Amygdala (tissue), 56 donors: ENCODE measurements around the gene DNAJC4.

Experiments
- DNase-seq, 56 donors: peaks; one replicate each; lab custom pipeline; 2025; lab: John Stamatoyannopoulos, UW

Gene DNAJC4

GRCh38 chr11:64268025-64268892, 37.9 kb downstream of the DNAJC4 start:
- DNase-seq = peak in 5 of 56 donors; percentile 21 to 44 (median 40)

GRCh38 chr11:64268893-64269539, 38.7 kb downstream of the DNAJC4 start:
- DNase-seq = peak in 11 of 56 donors; percentile 53 to 85 (median 71)

GRCh38 chr11:64269540-64270220, 39.3 kb downstream of the DNAJC4 start:
- peak; percentile 75 to 100 (median 98) for DNase-seq

- no peak for DNase-seq
Measured at GRCh38 chr11:64275031-64275800, 44.9 kb downstream of the DNAJC4 start.

- no peak for DNase-seq
Measured at GRCh38 chr11:64275841-64276240, 45.5 kb downstream of the DNAJC4 start.

- DNase-seq = no peak
Measured at GRCh38 chr11:64276653-64277431, 46.5 kb downstream of the DNAJC4 start.

- DNase-seq = no peak
Measured at GRCh38 chr11:64278576-64279190, 48.3 kb downstream of the DNAJC4 start.

GRCh38 chr11:64281957-64282770, 51.8 kb downstream of the DNAJC4 start:
- no peak for DNase-seq

- DNase-seq = no peak
Measured at GRCh38 chr11:64283092-64283491, 52.7 kb downstream of the DNAJC4 start.
